Esophagus (tissue), 2 donors: ENCODE measurements around the gene MYOCOS. TPM values are rescaled to one million over a fixed set of nuclear protein-coding genes. Genes with fewer than 3 reads are reported as not detected.
"Not testable (repeated sequence)": the region's sequence is repeated elsewhere in the genome, so short reads cannot be mapped to it uniquely, and the experiment has no call there.

Source experiments
- H3K27ac ChIP-seq, 2 donors: one replicate each; pipeline ENCODE4 v1.5.1; 2013; ENCODE audit warnings: low read depth in 2 of 2, mild to moderate bottlenecking in 2 of 2, inconsistent platforms in 1 of 2, low read length in 1 of 2, moderate library complexity in 1 of 2
- H3K27me3 ChIP-seq, 2 donors: one replicate each; pipeline ENCODE4 v1.6.1; 2013; ENCODE audit warnings: low read length in 2 of 2, control low read depth in 1 of 2, mild to moderate bottlenecking in 1 of 2; ENCODE audit not compliant: insufficient read depth in 2 of 2, control insufficient read depth in 1 of 2
- H3K36me3 ChIP-seq, 2 donors: one replicate each; pipeline ENCODE4 v1.6.1; 2013; ENCODE audit warnings: low read length in 1 of 2; ENCODE audit not compliant: control insufficient read depth in 2 of 2, insufficient read depth in 2 of 2
- H3K4me1 ChIP-seq, 2 donors: one replicate each; pipeline ENCODE4 v1.6.1; 2013; ENCODE audit warnings: low read length in 1 of 2; ENCODE audit not compliant: control insufficient read depth in 2 of 2, insufficient read depth in 2 of 2
- H3K4me3 ChIP-seq, 2 donors: one replicate each; pipeline ENCODE4 v1.5.1; 2013; ENCODE audit warnings: low read length in 2 of 2, mild to moderate bottlenecking in 2 of 2, low read depth in 1 of 2, moderate library complexity in 1 of 2
- H3K9me3 ChIP-seq, 2 donors: one replicate each; pipeline ENCODE4 v1.6.1; 2013; ENCODE audit warnings: mild to moderate bottlenecking in 2 of 2, low read depth in 1 of 2, low read length in 1 of 2, moderate library complexity in 1 of 2; ENCODE audit not compliant: control insufficient read depth in 2 of 2, insufficient read depth in 1 of 2
- WGBS, 2 donors: extraction: QIAGEN DNeasy Blood & Tissue Kit; methylation state at CpG; one replicate each; pipeline ENCODE4 v1.1.7; 2013; 5-methylcytosine and 5-hydroxymethylcytosine counted together
- polyA plus RNA-seq, 2 donors: library from polyadenylated mRNA; stranded (reverse); fragments of 200-250 nt; gene quantifications; one replicate each; pipeline ENCODE4 v1.2.3, GENCODE V29; 2013
- donor health status: healthy with polysubstance abuse.
- donor health status: Bipolar disorder and iron deficiency.

The MYOCOS gene
- polyA plus RNA-seq, 2 donors = not detected

DNA sequence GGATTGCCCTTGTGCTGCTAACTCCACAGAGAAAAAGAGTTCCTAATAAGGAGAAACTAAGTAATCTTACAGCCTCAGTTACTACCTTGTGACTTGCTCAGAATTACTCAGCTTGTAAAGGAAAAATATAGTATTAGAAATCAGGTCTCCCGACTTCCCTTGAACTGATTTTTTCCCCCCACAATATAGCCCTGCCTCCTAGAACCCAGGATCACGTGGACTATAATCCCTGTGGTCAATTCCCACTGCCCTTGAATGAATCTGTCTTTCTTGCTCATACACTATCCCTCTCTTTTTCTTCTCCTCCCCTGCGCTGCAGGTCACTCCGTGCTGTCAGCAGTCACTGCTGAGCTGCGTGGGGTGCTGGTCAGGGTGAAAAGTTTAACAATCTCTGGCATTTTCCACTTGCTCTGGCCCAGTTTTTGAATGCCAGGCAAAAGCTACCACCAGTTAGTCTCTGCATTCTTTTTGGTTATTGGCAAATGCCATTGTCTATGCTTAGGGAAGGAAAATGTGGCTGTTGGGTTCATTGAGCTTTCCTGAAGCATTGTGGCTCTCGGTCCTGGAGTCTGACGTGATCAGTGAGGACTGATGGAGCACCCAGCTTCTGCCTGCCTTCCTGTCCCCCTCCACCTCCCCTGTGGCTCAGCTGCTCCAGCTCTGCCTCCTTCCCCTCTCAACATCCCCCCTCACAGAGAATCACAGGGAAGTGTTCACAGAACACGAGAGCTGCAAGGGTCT lies 32.3 kb downstream of the MYOCOS start:
- Histone ChIP-seq H3K36me3 (no peaks in the 10 kb centered on the region), H3K4me3 (no peak overlapping the region), H3K4me1 (no peaks in the 10 kb centered on the region), H3K27ac (peak overlapping the region; percentile 67), H3K9me3 (no peaks in the 10 kb centered on the region), H3K27me3 (no peaks in the 10 kb centered on the region)
- WGBS, 2 donors = 53 to 54% methylated on average over 8 of the region's 8 CpGs

DNA sequence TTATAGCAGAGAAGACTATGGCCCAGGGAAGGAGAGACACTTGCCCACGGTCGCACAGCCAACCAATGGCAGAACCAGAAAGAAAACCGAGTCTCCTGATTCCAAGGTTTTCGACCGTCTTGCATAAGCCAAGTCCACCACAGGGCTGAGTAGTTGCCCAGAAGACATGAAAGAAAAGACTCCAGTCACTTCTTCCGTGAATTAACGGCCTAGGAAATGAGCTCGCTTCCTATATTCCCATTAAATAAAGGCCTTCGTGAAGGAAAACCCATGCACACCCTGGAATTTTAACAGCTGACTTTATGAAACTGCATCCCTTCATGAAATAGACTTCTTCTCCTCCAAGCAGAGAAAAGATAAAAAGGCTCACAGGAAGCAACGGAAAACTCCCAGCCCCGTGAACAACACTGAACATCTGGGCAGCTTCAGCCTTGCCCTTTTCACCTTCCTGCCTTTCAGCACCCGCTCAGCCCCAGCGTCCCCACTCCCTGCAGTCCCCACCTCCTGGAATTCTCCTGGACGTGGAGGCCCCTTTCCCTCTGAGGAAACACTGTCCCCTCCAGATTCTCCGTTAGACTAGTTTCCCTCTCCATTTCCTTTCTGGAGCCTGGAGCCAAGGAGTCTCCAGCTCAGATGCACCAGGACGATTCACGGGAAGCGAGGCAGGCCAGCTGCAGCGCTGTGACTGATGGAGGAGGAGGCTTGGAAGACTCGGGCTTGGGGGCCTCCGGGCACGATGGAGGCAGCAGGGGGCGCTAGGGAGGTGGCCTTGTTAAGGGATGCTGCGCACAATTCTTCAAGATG lies 33.1 kb downstream of the MYOCOS start:
- 38 to 40% methylated on average over 24 of the region's 24 CpGs for WGBS, 2 donors
- Histone ChIP-seq H3K27me3 (no peaks in the 10 kb centered on the region), H3K4me1 (no peaks in the 10 kb centered on the region), H3K9me3 (no peaks in the 10 kb centered on the region), H3K27ac (peak overlapping the region; percentile 67), H3K36me3 (no peaks in the 10 kb centered on the region), H3K4me3 (no peak overlapping the region)

DNA sequence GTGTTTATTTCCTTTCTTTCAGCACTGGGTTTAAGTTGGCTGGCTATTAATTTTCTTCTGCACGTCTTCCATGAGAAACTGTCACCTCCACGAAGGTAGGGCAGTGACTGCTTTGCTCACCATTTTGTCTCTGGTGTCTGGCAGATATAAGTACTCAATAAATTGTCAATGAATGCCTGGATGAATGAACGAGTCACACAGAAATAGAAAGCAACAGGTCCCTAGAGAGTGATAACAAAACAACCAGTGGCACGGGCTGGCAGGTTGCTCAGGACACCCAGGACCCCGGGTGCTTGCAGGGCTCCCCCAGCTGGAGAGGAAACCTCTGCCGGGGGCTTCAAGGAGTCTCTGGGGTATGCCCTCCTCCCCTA lies 33.7 kb downstream of the MYOCOS start:
- H3K36me3 ChIP-seq = no peaks in the 10 kb centered on the region
- 71 to 75% methylated on average over 6 of the region's 6 CpGs for WGBS, 2 donors
- H3K9me3 ChIP-seq = no peaks in the 10 kb centered on the region
- H3K4me1 ChIP-seq = no peaks in the 10 kb centered on the region
- no peaks in the 10 kb centered on the region for H3K27me3 ChIP-seq
- H3K27ac ChIP-seq = peak overlapping the region; percentile 67
- H3K4me3 ChIP-seq = no peak overlapping the region

DNA sequence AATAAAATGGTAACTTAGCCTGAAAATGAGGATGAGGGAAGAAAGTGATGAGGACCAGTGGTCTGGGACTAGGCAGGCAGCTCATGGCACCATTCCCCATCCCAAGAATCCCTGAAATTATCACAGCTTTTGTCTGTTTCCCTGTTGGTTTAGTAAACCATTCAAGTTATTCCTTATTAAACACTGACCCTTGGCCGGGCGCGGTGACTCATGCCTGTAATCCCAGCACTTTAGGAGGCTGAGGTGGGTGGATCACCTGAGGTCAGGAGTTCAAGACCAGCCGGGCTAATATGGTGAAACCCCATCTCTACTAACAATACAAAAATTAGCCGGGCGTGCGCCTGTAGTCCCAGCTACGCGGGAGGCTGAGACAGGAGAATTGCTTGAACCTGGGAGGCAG lies 34.2 kb downstream of the MYOCOS start:
- not testable (repeated sequence) for H3K4me3 ChIP-seq, H3K36me3 ChIP-seq, H3K4me1 ChIP-seq, H3K27me3 ChIP-seq, H3K9me3 ChIP-seq
- 82 to 92% methylated on average over 9 of the region's 9 CpGs for WGBS, 2 donors
- peak overlapping the region in 1 of 2 donors; percentile 20 for H3K27ac ChIP-seq

DNA sequence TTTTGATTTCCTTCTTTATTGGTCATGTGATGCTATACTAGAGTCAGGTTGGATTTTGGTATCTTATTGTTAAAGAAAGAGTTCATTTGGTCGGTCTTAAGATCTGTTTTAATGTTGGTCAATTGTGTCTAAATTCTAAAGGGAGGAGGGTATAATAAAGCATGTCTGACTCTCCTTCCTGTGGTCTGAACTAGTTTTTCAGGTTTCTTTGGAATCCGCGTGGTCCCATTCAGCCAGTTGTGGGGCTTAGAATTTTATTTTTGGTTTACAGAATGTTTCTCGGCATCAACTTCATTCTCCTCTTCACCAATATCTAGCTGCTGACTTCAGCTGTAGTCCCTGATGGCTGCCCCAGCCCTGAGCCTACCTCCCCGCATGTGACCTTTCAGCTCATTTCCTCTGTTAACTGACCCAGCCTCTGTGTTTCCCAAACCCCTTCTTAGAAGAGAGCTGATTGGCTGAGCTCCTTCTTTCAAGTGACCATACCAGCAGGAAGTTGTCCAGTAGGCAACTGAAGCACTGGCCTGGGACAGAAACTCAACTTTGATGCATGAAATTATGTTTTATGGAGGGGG lies 39.1 kb downstream of the MYOCOS start:
- Histone ChIP-seq H3K36me3 (no peaks in the 10 kb centered on the region), H3K4me1 (peaks cover 0 to 2% of the 10 kb centered on the region in 2 donors), H3K27me3 (no peaks in the 10 kb centered on the region), H3K4me3 (no peak overlapping the region), H3K27ac (no peak overlapping the region), H3K9me3 (no peaks in the 10 kb centered on the region)
- 73 to 75% methylated on average over 5 of the region's 5 CpGs for WGBS, 2 donors

DNA sequence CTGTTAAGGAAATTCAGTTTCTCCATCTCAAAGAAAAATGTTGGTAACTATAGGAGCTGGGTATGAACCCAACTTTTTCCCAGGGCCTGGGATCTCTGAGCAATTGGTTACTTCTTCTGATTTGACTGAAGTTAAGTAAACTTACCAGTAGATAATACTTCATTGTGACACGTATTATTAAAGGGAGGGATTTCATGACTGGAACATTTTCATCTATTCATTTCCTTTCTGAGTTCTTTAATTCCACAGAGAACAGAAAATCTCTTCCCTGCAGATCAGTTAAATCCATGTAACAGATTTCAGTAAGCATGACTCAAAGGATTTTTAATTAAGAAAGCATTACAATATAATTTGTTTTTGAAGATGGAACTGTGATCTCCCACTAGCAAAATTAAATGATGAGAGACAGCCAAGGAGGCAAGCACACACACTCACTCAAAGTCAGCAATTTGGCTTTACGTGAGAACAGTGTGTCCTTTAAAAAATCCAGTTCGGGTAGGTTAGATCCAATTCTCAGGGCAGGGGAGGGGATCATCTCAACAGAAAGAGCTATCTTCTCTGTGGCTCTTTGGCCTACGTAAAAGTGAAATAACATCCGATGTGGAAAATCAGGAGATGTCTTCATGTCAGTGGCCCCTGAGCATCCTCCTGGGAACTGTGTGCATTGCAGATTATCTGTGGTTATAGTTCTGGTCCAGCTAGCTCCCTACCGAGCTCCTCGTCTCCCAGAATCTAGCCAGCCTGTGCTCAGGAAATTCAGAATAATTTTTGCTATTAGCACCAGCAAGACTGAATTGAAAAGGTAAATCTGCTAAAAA lies 41.2 kb downstream of the MYOCOS start:
- peak overlapping the region in 1 of 2 donors; percentile 55 for H3K27ac ChIP-seq

DNA sequence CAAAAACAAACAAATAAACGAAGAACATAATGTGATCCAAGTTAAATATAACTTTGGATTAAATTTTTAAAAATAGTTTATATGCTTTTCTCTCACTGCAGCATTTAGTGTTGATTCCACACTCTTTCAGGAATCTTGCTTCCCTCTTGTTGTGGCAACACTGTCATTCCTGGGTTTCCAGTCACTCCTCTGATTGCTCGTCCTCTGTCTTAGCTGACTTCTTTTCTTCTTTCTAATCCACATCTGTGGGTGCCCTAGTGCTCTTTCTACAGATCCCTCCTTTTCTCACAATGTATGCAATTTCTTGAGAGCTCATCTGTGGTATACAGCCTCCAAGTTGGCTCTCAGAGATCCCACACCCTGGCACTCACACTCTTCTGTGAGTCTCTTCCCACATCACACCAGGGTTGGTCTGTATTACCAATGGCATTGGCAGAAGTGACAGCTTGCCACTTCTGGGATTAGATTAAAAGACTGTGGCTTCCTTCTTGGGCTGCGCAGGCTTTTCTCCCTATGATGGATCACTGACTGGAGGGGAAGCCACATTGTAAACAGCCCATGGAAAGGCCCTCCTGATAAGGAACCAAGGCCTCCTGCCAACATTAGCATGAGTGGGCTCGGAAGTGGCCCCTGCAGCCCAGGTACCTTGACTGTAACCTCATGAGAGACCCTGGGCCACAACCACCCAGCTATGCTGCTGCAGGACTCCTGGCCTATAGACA lies 42.0 kb downstream of the MYOCOS start:
- peaks cover 0 to 2% of the 10 kb centered on the region in 2 donors for H3K4me1 ChIP-seq
- H3K9me3 ChIP-seq = no peaks in the 10 kb centered on the region
- H3K27me3 ChIP-seq = no peaks in the 10 kb centered on the region
- H3K27ac ChIP-seq = peak overlapping the region; percentile 57 to 67
- H3K4me3 ChIP-seq = no peak overlapping the region
- WGBS, 2 donors = 62 to 71% methylated on average over 4 of the region's 4 CpGs
- no peaks in the 10 kb centered on the region for H3K36me3 ChIP-seq

More for the DNA sequence above, 41.2 kb downstream of the MYOCOS start:
- Histone ChIP-seq H3K9me3 (no peaks in the 10 kb centered on the region), H3K27me3 (no peaks in the 10 kb centered on the region), H3K36me3 (no peaks in the 10 kb centered on the region), H3K4me3 (no peak overlapping the region), H3K4me1 (peaks cover 0 to 2% of the 10 kb centered on the region in 2 donors)
- WGBS, 2 donors = 62 to 66% methylated on average over 7 of the region's 7 CpGs

DNA sequence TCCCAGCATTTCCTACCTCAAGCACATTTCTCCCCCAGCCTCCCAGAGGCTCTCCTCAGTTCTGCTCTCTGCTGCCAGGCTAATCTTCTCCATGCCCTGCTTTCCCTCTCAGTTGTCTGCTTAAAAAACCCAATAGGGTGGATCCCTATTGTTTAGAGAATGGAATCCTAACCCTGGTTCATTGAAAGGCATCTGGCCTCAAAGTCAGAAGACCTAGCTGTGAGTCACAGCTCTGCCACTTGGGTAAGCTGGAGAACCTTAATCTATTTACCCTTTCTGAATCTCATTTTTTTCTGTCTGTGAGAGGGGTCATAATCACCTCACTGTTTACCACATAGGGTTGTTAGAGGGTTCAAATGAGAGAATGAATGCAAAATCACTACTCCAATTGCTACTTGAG lies 42.9 kb downstream of the MYOCOS start:
- Histone ChIP-seq H3K9me3 (no peaks in the 10 kb centered on the region), H3K4me3 (no peak overlapping the region), H3K4me1 (peaks cover 0 to 2% of the 10 kb centered on the region in 2 donors), H3K27ac (no peak overlapping the region), H3K27me3 (no peaks in the 10 kb centered on the region), H3K36me3 (no peaks in the 10 kb centered on the region)
